Naive thymus-derived CD4-positive, alpha-beta T cell (primary cell): ENCODE measurements around the gene LRFN4. TPM values are rescaled to one million over a fixed set of nuclear protein-coding genes. Genes with fewer than 3 reads are reported as not detected.

ENCODE experiments used
- ATAC-seq: fragments of 150-1000 bp; cut with Tn5 transposase; 2 replicates; pipeline ENCODE4 v1.10.0; 2021; ENCODE audit warnings: mild to moderate bottlenecking, moderate library complexity
- CTCF ChIA-PET: fragments of 350-600 bp; sonication (Branson Sonifier 250); formaldehyde crosslinking; loops from one replicate; lab custom pipeline; 2021; ENCODE audit warnings: antibody characterized with exemption; lab: Charles Lee
- POLR2A ChIA-PET: fragments of 350-600 bp; sonication (Branson Sonifier 250); formaldehyde crosslinking; loops from one replicate; lab custom pipeline; 2021; ENCODE audit warnings: antibody characterized with exemption, inconsistent platforms; lab: Charles Lee
- DNase-seq, 9 donors: peaks; one replicate each; pipeline versions ENCODE4 v3.0.0 to v3.0.0-alpha.2; 2020 to 2022; ENCODE audit warnings: mixed read lengths in 1 of 9
- H3K27ac ChIP-seq: one replicate; pipeline ENCODE4 v1.7.0; 2013; ENCODE audit warnings: mild to moderate bottlenecking, low read depth, low read length, moderate library complexity
- H3K27me3 ChIP-seq, 2 donors: one replicate each; pipeline ENCODE4 v1.7.0; 2013; ENCODE audit warnings: low read length in 2 of 2, mild to moderate bottlenecking in 2 of 2, moderate library complexity in 2 of 2; ENCODE audit not compliant: control insufficient read depth in 2 of 2, insufficient read depth in 2 of 2
- H3K36me3 ChIP-seq, 3 experiments: 1 replicate in 2 of 3; 2 replicates in 1 of 3; pipeline ENCODE4 v1.7.0; 2013; ENCODE audit warnings: low read length in 3 of 3, mild to moderate bottlenecking in 3 of 3, moderate library complexity in 1 of 3; ENCODE audit not compliant: insufficient read depth in 3 of 3, control insufficient read depth in 2 of 3
- H3K4me1 ChIP-seq, 2 donors: one replicate each; pipeline ENCODE4 v1.7.0; 2013; ENCODE audit warnings: low read length in 2 of 2, mild to moderate bottlenecking in 2 of 2, moderate library complexity in 1 of 2; ENCODE audit not compliant: control insufficient read depth in 2 of 2, insufficient read depth in 2 of 2
- H3K4me3 ChIP-seq: 2 replicates; pipeline ENCODE4 v1.7.0; 2013; ENCODE audit warnings: mild to moderate bottlenecking, low read length
- H3K9me3 ChIP-seq, 3 experiments: 1 replicate in 2 of 3; 2 replicates in 1 of 3; pipeline ENCODE4 v1.7.0; 2013; ENCODE audit warnings: low read length in 3 of 3; ENCODE audit not compliant: control insufficient read depth in 2 of 3
- H3K27ac Mint-ChIP-seq, 9 donors: one replicate each; pipeline ENCODE4 v1.8.0; 2020 to 2022; ENCODE audit warnings: mixed read lengths in 9 of 9, mild to moderate bottlenecking in 8 of 9, moderate library complexity in 5 of 9, inconsistent platforms in 2 of 9
- H3K27me3 Mint-ChIP-seq, 5 donors: one replicate each; pipeline ENCODE4 v1.8.0; 2021 to 2022; ENCODE audit warnings: mixed read lengths in 5 of 5, mild to moderate bottlenecking in 1 of 5
- H3K36me3 Mint-ChIP-seq, 5 donors: one replicate each; pipeline ENCODE4 v1.8.0; 2020 to 2022; ENCODE audit warnings: mixed read lengths in 5 of 5, mild to moderate bottlenecking in 3 of 5, inconsistent platforms in 1 of 5
- H3K4me1 Mint-ChIP-seq, 7 donors: one replicate each; pipeline ENCODE4 v1.8.0; 2020 to 2022; ENCODE audit warnings: mixed read lengths in 7 of 7, mild to moderate bottlenecking in 3 of 7, inconsistent platforms in 1 of 7
- H3K4me3 Mint-ChIP-seq, 10 donors: one replicate each; pipeline ENCODE4 v1.8.0; 2020 to 2022; ENCODE audit warnings: mild to moderate bottlenecking in 10 of 10, mixed read lengths in 10 of 10, moderate library complexity in 6 of 10, inconsistent platforms in 2 of 10
- H3K9me3 Mint-ChIP-seq, 11 donors: one replicate each; pipeline ENCODE4 v1.8.0; 2020 to 2022; ENCODE audit warnings: mixed read lengths in 11 of 11, mild to moderate bottlenecking in 4 of 11, inconsistent platforms in 1 of 11, moderate library complexity in 1 of 11
- intact Hi-C, 2 donors: fragments of 100-400 bp; cut with micrococcal nuclease; formaldehyde crosslinking; loops; one replicate each; pipeline ENCODE4 v1.15.1; 2023
- polyA plus RNA-seq, 2 donors: library from polyadenylated mRNA; unstranded; fragments of 300-500 nt; fragmentation: Illumina TruSeq; gene quantifications; one replicate each; pipeline ENCODE4 v1.2.3, GENCODE V29; 2021
- total RNA-seq, 6 experiments: library from RNA in 5 of 6; stranded (reverse) in 5 of 6; gene quantifications; 1 replicate in 5 of 6; 2 replicates in 1 of 6; pipeline ENCODE4 v1.2.3 and lab custom pipeline; 2021 to 2026

LRFN4 gene
- total and polyA plus RNA-seq, 7 experiments from 2014 or later: 0.84 to 21.2 (median 1.6) TPM; not detected in 2

- H3K4me3 ChIP-seq: no peak overlapping the region
- H3K4me1 ChIP-seq: peaks cover 0 to 6% of the 10 kb centered on the region in 2 donors
- H3K4me3 Mint-ChIP-seq: peak overlapping the region in 1 of 10 donors; percentile 42
- DNase-seq (no peak), ATAC-seq (no peak)
- H3K36me3 ChIP-seq: peaks cover 0 to 25% (median 0%) of the 10 kb centered on the region in 3 experiments
- POLR2A ChIA-PET: interaction anchor here (1.0 to 6.5 kb wide), 2 partner anchors 8 to 19 kb away, joined by 3 to 47 read pairs; partner anchors contain the start of gene RCE1
- peak overlapping the region in 3 of 9 donors; percentile 14 to 80 (median 41) for H3K27ac Mint-ChIP-seq
- no peak overlapping the region for H3K27ac ChIP-seq
- peaks cover 0 to 26% (median 9%) of the 10 kb centered on the region in 7 donors for H3K4me1 Mint-ChIP-seq
- H3K36me3 Mint-ChIP-seq: no peaks in the 10 kb centered on the region
- H3K9me3 ChIP-seq: no peaks in the 10 kb centered on the region
- intact Hi-C loops: no loop called here
- no peaks in the 10 kb centered on the region for H3K27me3 ChIP-seq
- H3K9me3 Mint-ChIP-seq: no peaks in the 10 kb centered on the region
- H3K27me3 Mint-ChIP-seq: no peaks in the 10 kb centered on the region
- CTCF ChIA-PET: no interaction called here
Observed at GRCh38 chr11:66851698-66852465, 5.0 kb upstream of the LRFN4 start.

- Mint-ChIP-seq H3K4me3 (no peak overlapping the region), H3K4me1 (peaks cover 0 to 26% (median 9%) of the 10 kb centered on the region in 7 donors), H3K36me3 (no peaks in the 10 kb centered on the region), H3K9me3 (no peaks in the 10 kb centered on the region), H3K27ac (peak overlapping the region in 1 of 9 donors; percentile 80), H3K27me3 (no peaks in the 10 kb centered on the region)
- intact Hi-C loops: no loop called here
- no peak for DNase-seq
- Histone ChIP-seq H3K9me3 (no peaks in the 10 kb centered on the region), H3K36me3 (peaks cover 0 to 20% (median 0%) of the 10 kb centered on the region in 3 experiments), H3K4me1 (peaks cover 0 to 6% of the 10 kb centered on the region in 2 donors), H3K27me3 (no peaks in the 10 kb centered on the region), H3K27ac (no peak overlapping the region), H3K4me3 (no peak overlapping the region)
- CTCF ChIA-PET: no interaction called here
- ATAC-seq: no peak
- POLR2A ChIA-PET: interaction anchor here (1.0 to 6.5 kb wide), 2 partner anchors 9 to 18 kb away, joined by 3 to 47 read pairs; partner anchors contain the start of gene RCE1
Observed at GRCh38 chr11:66852466-66853241, 4.2 kb upstream of the LRFN4 start.

GRCh38 chr11:66853242-66854229 lies 3.3 kb upstream of the LRFN4 start:
- no peaks in the 10 kb centered on the region for H3K36me3 Mint-ChIP-seq
- Histone ChIP-seq H3K9me3 (no peaks in the 10 kb centered on the region), H3K36me3 (peaks cover 0 to 11% (median 0%) of the 10 kb centered on the region in 3 experiments), H3K4me1 (peaks cover 0 to 6% of the 10 kb centered on the region in 2 donors), H3K27ac (no peak overlapping the region), H3K4me3 (no peak overlapping the region), H3K27me3 (no peaks in the 10 kb centered on the region)
- H3K9me3 Mint-ChIP-seq: no peaks in the 10 kb centered on the region
- no peaks in the 10 kb centered on the region for H3K27me3 Mint-ChIP-seq
- peak overlapping the region in 2 of 9 donors; percentile 24 to 36 for H3K27ac Mint-ChIP-seq
- peaks cover 0 to 26% (median 9%) of the 10 kb centered on the region in 7 donors for H3K4me1 Mint-ChIP-seq
- POLR2A ChIA-PET: interaction anchor here (6.5 kb wide), 1 partner anchor 10 kb away, joined by 47 read pairs; the partner anchor contains the start of gene RCE1
- intact Hi-C loops: no loop called here
- peak overlapping the region in 1 of 10 donors; percentile 21 for H3K4me3 Mint-ChIP-seq
- no peak for ATAC-seq
- no peak for DNase-seq
- CTCF ChIA-PET: no interaction called here

- H3K27ac Mint-ChIP-seq: peak overlapping the region in 1 of 9 donors; percentile 24
Observed at GRCh38 chr11:66854231-66854661, 2.6 kb upstream of the LRFN4 start.

GRCh38 chr11:66854729-66855211 lies 2.1 kb upstream of the LRFN4 start:
- Histone ChIP-seq H3K27me3 (no peaks in the 10 kb centered on the region), H3K4me3 (no peak overlapping the region), H3K9me3 (no peaks in the 10 kb centered on the region), H3K27ac (no peak overlapping the region), H3K36me3 (no peaks in the 10 kb centered on the region), H3K4me1 (peaks cover 0 to 6% of the 10 kb centered on the region in 2 donors)
- no peaks in the 10 kb centered on the region for H3K27me3 Mint-ChIP-seq
- peak overlapping the region in 8 of 10 donors; percentile 10 to 88 (median 76) for H3K4me3 Mint-ChIP-seq
- H3K36me3 Mint-ChIP-seq: no peaks in the 10 kb centered on the region
- H3K4me1 Mint-ChIP-seq: peaks cover 0 to 26% (median 9%) of the 10 kb centered on the region in 7 donors
- H3K9me3 Mint-ChIP-seq: no peaks in the 10 kb centered on the region
- peak in 1 of 9 donors; percentile 8 for DNase-seq
- ChIA-PET CTCF (interaction anchor here (1.2 kb wide), 1 partner anchor 11 kb away, joined by 4 read pairs; no protein-coding TSS in a partner anchor), POLR2A (interaction anchor here (6.5 kb wide), 1 partner anchor 11 kb away, joined by 47 read pairs; the partner anchor contains the start of gene RCE1)
- no peak for ATAC-seq
- H3K27ac Mint-ChIP-seq: peak overlapping the region in 2 of 9 donors; percentile 24 to 90
- intact Hi-C loops: no loop called here

More at GRCh38 chr11:66854231-66854661, 2.6 kb upstream of the LRFN4 start:
- H3K9me3 ChIP-seq: no peaks in the 10 kb centered on the region
- ChIA-PET POLR2A (interaction anchor here (6.5 kb wide), 1 partner anchor 10 kb away, joined by 47 read pairs; the partner anchor contains the start of gene RCE1), CTCF (no interaction called here)
- no peaks in the 10 kb centered on the region for H3K27me3 ChIP-seq
- ATAC-seq (no peak), DNase-seq (peak in 1 of 9 donors; percentile 5)
- no peak overlapping the region for H3K27ac ChIP-seq
- peak overlapping the region in 3 of 10 donors; percentile 8 to 70 (median 21) for H3K4me3 Mint-ChIP-seq
- no peaks in the 10 kb centered on the region for H3K36me3 Mint-ChIP-seq
- H3K4me1 Mint-ChIP-seq: peaks cover 0 to 26% (median 9%) of the 10 kb centered on the region in 7 donors
- H3K9me3 Mint-ChIP-seq: no peaks in the 10 kb centered on the region
- no peaks in the 10 kb centered on the region for H3K27me3 Mint-ChIP-seq
- peaks cover 0 to 6% of the 10 kb centered on the region in 2 donors for H3K4me1 ChIP-seq
- no peak overlapping the region for H3K4me3 ChIP-seq
- H3K36me3 ChIP-seq: peaks cover 0 to 4% (median 0%) of the 10 kb centered on the region in 3 experiments
- intact Hi-C loops: no loop called here
